Measurements from ENCODE around the gene CPXM1.
"Not testable (repeated sequence)": the region's sequence is repeated elsewhere in the genome, so short reads cannot be mapped to it uniquely, and the experiment has no call there.

Gene CPXM1

GRCh38 chr20:2799688-2800520, 523 bp downstream of the CPXM1 start:
- no peak for DNase-seq

DNA sequence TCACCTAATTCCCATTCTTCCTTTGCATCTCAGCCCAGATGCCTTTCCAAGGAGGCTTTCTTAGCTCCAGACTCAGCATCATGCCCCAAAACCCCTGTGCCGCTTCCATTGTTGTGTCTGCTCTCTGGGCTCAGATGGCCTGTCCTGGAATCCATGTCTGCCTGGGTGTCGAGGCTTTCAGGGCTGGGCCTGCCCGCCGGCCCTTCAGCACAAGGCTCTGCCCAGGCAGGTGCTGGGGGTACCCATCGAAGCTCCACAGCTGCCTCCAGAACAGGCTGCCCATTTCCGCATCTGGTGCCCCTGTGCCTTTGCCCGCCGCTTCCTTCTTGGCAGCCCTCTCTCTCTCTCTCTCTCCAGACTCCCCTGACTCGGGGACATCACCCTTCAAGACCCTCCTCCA, 1.2 kb downstream of the CPXM1 start:
- DNase-seq, result no peak

DNA sequence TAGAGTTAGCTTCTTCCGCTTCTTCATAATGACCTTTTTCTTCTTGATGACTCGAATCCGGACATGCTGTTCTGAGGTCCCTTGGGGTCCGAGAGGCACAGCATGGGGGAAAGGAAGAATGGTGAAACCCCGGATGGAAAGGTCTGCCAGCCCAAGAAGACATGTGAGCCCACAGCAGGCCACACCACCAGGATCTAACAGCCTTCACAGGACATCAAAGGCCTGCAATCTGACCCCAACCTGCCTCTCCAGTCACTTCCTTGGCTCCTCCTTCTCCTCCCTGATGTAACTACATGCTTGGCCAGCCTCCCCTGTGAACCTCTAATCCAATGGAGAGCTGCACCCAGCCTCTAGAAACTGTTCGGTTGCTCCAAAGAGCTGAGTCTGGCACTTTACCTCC, 1.6 kb downstream of the CPXM1 start:
- no peak for DNase-seq

DNA sequence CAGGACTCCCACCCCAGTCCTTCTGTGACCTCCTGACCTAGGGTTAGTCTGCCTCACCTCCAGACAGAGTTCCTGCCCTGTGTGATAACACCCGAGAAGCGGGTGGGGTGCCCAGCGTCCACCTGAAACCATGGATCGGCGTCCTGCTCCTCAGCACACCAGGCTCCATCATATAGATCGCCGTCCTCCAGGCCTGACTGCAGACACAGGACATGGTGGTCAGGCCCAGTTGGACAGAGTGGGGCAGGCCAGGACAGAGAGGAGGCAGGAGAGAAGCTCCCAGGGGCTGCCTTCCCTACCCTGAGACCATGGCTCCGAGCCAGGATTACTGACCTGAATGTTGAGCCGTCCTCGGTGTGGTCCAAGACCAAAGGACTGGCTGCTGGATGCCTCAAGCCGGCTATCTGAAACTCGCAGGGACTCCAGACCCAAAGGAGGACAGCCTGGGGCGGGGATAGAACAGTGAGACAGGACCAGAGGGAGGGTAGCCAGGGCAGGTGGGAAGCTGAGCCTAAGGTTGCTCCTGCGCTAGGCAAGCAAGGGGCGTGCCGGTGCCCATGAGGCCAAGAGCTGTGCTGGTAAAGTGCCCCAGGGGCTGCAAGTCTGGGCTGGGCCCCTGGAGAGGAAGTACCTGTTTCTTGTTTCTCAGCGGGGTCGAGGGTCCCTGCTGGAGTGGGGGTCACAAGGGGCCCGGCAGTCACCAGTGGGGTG, 2.2 kb downstream of the CPXM1 start:
- no peak for DNase-seq

- no peak for DNase-seq
Observed at GRCh38 chr20:2797136-2797983, 3.1 kb downstream of the CPXM1 start.

- DNase-seq, result no peak
Observed at GRCh38 chr20:2796011-2796660, 4.3 kb downstream of the CPXM1 start.

DNA sequence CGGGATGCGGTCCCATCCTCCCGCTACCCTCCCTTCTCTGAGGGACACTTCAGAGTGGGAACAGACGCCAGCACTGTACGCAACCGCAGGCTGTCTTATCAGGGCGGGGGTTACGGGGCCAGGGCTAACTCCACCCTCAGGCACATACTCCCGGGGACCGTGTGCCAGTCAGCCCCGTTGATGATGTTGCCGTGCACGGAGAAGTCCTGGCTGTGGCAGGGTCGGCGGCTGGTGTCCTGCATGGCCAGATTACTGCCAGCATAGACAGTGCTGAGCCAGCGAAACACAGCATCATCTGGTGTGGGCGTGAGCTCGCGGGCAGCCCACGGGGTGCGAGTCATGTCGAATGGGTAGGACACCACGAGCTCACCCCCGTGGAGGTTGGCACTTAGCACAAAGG, 5.0 kb downstream of the CPXM1 start:
- no peak for DNase-seq

DNA sequence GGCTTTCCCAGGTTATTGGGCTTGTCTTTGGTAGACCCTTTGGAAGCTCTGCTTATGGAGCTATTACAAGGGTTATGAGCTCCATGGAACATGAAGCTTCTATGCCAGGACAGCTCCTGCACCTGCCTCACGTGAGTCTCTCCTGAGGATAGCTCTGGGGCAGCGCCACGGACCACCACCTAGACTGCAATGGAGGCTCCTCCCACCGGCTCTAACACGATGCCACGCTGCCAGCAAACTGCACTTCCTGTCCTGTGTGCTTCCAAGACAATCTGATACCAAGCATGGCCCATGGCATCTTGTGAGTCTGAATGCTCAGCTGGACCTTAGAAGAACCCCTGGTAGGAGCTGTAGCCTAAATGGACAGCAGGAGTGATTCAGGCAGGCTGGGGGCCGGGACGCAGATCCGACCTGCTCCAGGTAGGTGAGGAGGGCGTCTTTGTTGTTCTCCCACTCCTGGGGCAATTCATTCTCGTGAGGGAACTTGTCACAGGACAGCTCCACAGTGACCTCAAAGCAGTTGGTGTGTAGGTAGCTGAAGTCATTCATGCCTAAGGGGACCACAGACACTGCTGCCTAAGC, 5.5 kb downstream of the CPXM1 start:
- DNase-seq, result no peak

GRCh38 chr20:2794202-2794748, 6.2 kb downstream of the CPXM1 start:
- no peak for DNase-seq

DNA sequence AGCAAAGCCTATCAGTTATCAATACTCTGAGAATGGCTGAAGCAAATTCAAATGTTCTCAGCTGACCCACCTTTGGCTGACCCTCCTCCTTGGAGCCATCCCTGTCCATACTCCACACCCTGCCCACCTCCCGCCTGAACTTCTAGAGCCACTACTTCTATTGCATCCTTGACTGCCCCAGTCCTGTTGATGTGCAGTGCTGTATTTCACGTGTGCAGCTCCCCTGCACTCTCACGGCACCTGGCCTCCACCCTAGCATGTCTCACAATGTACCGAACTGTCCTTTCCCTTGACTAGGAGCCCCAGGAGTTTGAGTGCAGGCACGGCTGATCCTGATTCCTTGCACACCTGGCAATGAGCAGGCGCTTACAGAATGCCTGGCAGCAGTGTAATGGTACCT, 7.0 kb downstream of the CPXM1 start:
- no peak for DNase-seq

- no peak for DNase-seq
Observed at GRCh38 chr20:2783908-2784566, 16.4 kb downstream of the CPXM1 start.

DNA sequence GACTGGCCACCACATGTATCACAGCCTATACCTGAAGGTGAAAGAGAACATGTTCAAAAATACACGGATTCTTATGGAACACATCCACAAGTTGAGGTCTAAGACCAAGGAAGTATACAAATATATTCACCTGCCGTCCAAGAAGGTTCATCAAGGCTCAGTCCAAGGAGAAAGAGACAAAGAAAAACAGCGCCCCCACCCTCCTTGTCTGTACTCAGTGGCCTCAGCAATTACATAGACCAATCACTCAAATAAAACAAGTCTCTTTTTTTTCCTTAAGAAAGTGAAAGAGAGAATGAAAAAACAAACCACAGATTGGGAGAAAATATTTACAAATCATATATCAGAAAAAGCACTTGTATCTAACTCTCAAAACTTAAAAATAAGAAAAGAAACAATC, 19.5 kb downstream of the CPXM1 start:
- no peak for DNase-seq

GRCh38 chr20:2778602-2779321, 21.7 kb downstream of the CPXM1 start:
- no peak for DNase-seq

- DNase-seq, result no peak
Observed at GRCh38 chr20:2775139-2775538, 25.3 kb downstream of the CPXM1 start.

DNA sequence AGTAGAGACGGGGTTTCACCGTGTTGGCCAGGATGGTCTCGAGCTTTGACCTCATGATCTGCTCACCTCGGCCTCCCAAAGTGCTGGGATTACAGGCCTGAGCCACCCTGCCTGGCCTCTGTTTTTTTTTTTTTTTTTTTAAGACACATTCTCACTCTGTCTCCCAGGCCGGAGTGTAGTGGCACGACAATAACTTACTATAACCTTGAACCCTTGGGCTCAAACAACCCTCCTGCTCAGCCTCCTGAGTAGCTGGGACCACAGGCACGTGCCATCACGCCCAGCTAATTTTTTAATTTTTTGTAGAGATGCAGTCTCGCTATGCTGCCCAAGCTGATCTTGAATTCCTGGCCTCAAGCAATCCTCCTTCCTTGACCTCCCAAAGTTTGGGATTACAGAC, 26.6 kb downstream of the CPXM1 start:
- DNase-seq, result no peak

- no peak for DNase-seq
Observed at GRCh38 chr20:2771631-2772080, 28.8 kb downstream of the CPXM1 start.

GRCh38 chr20:2770091-2770490, 30.3 kb downstream of the CPXM1 start:
- DNase-seq, result not testable (repeated sequence)

- DNase-seq, result no peak
Observed at GRCh38 chr20:2768632-2769015, 31.8 kb downstream of the CPXM1 start.

DNA sequence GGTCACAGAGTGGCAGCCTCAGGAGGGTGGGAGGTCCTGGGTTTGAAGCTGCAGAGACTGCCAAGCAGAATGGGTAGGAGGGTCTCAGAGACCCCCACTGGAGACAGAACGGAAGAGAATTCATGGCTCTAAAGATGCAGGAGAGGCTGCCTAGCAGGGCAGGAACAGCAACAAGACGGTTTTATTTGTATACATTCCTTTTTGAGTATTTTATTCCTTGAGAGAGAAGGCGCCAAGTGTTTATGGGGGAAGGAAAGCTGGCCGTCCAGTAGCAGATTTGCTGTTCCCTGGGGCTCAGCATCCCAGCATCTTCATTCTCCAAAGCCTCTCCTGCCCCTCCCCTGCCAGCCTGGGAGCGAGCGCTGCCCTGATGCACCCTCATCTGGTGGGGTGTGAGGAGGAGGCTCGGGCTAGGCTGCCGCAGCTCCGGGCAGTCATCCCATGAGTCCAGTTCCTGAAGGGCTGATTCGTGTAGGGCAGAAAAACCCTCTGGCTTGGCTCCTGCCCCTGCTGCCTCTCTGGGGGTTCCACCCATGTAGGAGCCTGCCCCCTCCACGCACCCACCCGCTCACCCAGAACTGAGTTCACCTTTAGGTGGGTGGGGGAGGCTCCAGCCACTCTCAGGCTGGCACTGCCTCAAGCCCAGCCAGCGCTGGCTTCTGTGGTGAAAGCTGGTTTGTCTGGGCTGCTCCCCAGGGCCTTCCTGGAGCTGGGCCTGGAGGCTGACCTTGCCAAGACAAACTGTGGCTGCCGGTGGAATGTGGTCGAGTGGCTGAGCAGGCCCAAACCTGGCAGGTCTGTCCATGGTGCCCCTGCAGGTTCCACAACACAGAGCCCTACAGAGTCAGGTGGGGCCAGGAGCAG, 32.4 kb downstream of the CPXM1 start:
- DNase-seq, result no peak

GRCh38 chr20:2763186-2763585, 37.2 kb downstream of the CPXM1 start:
- DNase-seq, result no peak

Measured in activated effector memory CD4-positive, alpha-beta T cell treated with anti-CD3 and anti-CD28 coated beads, Interleukin-2, amount 50 U/mL, for 16 hours (primary cell).